NCI-H2107 treated with DMSO at 0.1 percent for 48 hours (cell line): ENCODE results near the gene PIK3AP1.

Experiments used
- DNase-seq: peaks from one replicate; lab custom pipeline; 2025; ENCODE audit not compliant: unreplicated experiment; lab: John Stamatoyannopoulos, UW

PIK3AP1 gene

DNA sequence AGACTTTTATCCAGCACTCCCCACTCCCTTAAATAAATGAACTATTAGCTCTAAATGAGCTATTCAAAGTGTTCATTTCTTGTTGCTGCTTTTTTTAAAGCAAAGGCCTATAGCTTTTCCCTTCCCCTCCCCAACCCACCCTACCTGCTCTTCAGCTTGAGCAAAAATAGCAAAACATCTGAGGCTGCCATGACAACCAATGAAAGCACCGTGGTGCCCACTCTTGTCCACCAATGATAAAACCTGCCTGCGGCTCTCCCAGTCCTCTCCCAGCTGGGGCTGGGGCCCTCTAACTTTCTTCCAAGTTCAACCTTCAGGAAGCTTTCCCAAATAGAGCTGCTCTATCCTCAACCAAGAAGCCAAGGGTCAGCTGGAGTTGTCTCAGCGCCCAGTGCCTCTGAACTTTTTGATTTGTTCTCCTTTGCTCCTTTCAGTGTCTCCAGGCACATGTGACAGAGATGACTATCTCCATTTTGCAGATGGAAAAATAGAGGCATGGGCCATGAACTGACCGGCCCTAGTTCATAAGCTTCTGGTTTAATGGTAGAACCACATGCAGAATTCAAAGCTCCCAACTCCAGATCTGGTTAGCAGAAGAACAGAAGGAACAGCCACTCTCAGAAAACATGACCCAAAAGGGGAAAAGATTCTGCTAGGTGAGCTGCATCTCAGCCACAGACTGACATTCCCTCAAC lies 47.7 kb downstream of the PIK3AP1 start:
- no peak for DNase-seq

DNA sequence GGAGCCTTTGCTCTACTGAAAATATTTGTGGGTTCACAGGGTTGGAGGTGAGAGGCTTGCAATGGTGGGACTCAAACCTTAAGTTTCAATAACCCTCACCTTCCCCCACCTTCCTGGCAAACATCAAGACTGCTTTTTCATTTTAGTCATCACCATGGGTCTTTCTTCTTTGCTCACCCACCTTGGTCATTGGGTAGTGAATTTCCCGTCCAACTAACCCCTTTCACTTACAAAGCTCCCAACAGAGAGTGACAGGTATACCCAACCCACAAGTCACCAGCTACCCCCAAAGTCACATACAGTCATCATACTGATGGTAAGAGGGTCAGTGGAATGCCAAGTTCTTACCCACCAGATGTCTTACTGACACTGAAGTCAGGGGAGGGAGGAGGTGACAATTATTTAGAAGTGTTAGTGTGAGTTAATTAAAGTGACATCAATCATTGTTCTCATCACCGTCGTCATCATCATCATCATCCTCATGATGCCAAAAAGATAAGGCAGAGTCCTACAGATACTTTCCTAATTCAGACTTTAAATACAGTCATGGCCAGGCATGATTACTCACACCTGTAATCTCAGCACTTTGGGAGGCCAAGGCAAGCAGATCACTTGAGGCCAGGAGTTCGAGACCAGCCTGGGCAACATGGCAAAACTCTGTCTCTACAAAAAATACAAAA lies 49.0 kb downstream of the PIK3AP1 start:
- DNase-seq: no peak

DNA sequence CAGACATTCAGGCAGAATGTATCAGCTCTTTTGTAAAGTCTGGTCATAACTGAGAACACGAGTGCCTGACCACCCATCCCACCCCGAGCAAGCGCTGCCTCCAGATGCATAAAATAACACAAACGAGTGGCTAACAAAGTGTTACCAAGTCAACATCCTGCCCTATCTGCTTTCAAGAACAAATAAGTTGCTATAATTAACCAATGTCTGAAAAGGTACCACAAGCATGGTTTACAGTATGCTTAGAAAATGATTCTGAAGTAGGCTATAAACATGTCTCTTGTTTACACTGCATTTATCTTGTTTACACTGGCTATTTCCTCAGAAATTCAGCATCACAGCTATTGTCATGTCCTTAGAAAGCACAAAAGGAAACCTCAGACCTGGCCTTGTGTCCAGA lies 49.5 kb downstream of the PIK3AP1 start:
- DNase-seq: peak; percentile 34

DNA sequence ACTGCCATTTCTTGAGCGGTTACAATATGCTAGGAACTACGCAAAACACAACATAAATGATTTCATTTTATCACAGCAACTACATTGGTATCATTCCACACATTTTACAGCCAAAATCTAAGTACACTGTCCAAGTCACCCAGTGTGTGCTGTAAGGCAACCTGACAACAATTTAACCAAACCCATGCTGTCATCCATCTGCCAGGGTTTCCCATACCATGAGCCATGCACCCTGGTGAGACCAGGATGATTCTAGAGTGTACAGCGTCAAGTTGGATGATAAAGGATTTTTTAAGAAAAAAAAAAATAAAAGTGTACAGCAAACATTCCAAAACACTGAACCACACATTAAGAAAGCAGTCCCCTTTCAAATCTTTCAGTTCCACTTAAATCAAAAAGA lies 52.9 kb downstream of the PIK3AP1 start:
- DNase-seq: no peak

DNA sequence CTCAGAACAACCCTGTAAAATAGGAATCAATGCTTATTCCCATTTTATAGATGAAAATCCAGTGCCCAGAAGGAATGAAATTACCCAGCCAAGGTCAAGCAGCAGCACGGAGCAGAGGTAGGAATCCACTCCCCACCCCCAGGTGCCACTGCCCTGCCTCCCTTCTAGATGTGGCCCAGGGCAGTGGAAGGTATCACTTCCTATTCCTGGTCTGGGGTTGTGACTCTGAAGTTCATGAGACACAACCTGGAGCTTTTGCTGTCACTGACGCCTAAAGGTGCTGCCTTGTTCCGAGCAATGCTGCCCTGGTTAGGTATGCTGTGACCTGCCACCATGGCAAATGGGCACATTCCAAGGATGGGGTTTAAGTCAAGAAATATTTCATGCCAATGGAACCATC lies 53.6 kb downstream of the PIK3AP1 start:
- DNase-seq: no peak

DNA sequence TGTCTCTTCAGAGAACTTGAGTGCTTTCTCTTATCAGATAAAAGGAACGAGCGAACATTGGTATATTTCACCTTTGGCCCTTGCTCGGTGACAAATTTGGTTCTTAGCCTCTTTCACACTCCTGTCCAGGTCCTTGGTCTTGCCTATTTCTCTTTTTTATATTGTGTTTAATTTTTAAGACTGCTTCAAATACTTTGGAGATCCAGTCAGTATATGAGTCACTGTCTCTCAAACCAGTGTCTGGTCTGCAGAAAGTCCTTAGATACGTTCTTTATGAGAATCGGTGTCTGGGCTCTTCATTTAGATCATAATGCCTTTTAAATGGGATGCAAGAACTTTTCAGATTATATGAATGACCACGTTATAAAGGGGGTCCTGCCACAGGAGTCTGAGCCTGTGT lies 55.0 kb downstream of the PIK3AP1 start:
- DNase-seq: no peak

DNA sequence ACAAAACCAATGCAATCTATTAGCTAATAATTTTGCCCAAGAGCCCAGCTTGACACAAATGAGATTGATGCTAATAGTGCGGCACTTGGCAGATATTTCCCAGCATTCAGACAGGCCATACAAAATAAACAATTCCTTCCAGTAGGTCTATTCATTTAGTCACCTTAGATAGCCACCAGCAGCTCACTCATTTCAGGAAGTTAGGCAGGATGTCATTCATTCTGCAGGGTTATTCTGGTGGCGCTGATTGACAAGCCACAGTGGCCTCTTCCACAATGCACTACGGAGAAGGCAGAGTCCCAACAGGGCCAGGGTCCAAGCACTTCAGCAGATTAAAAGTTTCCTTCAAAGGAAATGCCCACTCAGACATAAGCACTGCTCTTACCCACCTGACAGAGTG lies 55.8 kb downstream of the PIK3AP1 start:
- no peak for DNase-seq

DNA sequence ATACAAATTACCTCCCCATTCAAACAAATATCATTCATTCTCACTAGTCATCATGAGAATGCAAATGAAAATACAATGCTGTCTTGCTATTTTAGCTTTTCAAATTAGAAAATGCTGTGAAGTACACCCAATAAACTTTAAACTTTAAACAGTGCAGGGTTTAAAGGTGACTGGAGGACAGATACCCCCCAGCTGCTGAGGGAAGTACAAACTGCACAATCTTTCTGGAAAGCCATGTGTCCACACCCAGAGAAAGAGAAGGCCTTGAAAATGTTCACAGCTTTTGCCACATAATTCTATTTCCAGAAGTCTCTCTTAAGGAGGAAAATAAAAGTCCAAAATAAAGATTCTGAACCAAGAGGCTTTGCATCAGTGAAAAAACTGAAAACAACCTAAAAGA lies 56.5 kb downstream of the PIK3AP1 start:
- DNase-seq: no peak

DNA sequence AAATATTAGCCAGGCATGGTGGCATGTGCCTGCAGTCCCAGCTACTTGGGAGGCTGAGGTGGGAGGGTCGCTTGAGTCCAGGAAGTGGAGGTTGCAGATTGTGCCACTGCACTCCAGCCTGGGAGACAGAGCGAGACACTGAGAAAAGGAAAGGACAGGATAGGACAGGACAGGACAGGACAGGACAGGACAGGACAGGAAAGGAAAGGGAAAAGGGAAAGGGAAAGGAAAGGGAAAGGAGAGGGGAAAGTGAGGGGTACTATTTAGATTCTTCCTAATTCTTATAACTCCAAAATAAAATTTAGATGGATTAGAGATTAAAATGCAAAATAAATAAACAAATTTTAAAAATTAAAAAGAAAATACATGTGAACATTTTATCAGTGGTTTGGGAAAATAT lies 58.7 kb downstream of the PIK3AP1 start:
- no peak for DNase-seq

DNA sequence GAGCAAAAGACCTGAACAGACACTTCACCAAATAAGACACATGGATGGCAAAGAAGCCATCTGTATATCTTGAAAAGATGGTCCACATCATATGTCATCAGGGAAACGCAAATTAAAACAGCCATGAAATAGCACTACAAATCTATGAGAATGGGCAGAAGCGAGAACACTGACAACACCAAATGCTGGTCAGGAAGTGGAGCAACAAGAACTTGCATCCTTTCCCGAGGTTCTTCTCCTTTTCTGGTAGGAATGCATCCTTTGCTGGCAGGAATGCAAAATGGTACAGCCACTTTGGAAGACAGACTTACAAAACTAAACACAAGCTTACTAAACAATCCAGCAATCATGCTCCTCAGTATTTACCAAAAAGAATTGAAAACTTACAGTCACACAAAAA lies 60.0 kb downstream of the PIK3AP1 start:
- DNase-seq: no peak

DNA sequence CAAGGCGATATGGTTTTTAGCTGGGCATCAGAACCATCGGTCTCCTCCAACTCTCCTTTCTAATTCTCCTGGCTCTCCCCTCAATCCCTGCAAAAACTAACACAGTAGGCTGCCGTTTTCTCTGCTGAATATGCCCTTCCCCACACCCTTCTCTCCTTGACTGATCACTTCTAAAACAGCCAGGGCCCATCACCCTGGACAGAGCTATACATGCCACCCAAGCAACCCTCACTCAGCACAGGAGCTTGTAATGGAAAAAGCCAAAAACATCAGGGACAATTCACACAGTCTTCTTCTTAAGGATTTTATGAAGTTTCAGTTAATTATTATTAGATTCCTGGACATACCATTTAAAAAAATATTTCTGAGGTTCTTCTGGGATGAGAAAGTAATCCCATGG lies 61.5 kb downstream of the PIK3AP1 start:
- no peak for DNase-seq

DNA sequence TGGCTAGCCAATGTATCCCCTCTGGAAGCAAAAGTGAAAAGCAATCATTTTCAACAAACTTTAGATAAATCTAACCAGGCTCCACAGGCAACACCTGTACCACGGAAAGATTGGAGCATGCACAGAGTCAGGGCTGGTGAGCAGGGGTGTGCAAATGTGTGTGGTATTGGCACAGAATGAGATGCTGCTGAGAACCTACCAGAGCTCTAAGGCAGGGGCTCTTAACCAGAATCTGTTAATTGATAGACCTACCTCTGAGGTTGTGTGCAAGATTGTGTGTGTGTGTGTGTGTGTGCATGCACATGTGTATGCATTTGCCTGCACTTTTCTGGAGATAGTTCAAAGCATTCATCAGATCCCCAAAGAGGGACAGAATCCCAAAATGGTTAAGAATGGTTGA lies 62.9 kb downstream of the PIK3AP1 start:
- no peak for DNase-seq

DNA sequence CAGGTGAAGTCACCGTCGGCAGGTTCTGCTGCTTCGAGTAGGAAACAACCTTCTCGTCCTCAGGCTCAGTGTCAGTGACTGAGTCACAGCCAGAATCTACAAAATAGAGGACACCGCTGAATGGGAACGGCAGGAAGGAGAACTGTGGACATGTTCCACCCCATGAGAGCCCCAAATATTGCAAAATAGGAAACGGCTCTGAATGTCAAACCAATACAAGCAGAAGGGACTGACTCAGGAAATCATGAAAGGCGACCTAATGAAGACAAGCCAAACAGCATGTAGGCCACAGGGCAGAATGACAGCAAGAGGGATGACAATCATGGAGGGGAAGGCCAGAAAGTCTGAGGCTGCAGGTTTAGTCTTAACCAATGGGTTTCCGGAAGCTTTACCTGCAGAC lies 63.5 kb downstream of the PIK3AP1 start:
- no peak for DNase-seq

DNA sequence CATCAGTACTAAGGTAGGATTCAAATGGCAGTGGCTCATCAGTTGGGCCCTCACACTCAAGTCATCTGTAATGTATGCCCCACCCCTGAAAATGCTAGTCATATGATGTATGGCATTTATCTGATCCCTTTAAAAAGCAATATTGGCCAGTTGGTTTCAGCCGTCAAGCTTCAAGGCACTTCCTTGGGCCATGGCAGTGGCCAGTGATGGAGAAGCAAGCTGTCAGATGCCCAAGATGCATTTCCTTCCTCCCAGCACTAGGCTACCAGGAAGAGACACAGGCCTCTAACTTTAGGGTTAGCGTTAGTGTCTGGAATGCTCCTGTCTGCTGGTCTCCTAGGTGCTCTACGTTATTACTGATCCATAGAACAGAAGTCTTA lies 64.1 kb downstream of the PIK3AP1 start:
- DNase-seq: no peak

DNA sequence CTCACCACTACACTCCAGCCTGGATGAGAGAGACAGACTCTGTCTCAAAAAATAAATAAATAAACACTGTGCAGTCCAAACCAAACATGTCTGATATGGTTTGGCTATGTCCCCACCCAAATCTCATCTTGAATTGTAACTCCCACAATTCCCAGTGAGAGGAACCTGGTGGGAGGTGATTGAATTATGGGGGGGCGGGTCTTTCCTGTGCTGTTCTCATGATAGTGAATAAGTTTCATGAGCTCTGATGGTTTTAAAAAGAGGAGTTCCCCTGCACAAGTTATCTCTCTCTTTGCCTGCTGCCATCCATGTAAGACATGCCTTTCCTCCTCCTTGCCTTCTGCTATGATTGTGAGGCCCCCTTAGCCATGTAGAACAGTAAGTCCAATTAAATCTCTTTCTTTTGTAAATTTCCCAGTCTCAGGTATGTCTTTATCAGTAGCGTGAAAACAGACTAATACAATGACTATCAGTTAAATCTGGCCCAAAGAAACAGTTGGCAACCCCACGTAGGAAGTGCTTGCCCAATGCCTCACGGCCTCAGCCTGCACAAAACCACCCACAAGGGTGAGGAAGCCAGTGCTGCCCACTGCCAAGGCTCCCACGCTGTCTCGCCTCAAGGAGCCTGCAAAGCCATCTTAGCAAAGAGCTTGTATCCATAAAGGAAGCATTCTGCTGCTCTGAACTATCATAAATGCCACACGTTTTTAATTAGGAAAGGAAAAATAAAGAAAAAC lies 64.7 kb downstream of the PIK3AP1 start:
- DNase-seq: no peak

DNA sequence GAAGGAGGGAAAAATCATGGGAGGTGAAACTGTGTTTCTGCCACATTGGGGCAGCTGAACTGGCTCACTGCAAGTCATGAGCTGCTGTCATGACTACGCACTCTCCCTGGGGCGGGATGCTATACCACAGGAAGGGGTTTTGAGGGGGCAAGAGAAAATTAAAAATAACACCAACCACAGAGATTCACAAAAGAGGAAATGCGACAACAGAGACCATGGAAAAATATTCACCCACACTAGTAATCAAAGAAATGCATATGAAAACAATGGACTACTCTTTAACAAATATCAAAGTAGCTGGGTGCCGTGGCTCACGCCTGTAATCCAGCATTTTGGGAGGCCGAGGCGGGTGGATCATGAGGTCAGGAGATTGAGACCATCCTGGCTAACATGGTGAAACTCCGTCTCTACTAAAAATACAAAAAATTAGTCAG lies 68.3 kb downstream of the PIK3AP1 start:
- no peak for DNase-seq

DNA sequence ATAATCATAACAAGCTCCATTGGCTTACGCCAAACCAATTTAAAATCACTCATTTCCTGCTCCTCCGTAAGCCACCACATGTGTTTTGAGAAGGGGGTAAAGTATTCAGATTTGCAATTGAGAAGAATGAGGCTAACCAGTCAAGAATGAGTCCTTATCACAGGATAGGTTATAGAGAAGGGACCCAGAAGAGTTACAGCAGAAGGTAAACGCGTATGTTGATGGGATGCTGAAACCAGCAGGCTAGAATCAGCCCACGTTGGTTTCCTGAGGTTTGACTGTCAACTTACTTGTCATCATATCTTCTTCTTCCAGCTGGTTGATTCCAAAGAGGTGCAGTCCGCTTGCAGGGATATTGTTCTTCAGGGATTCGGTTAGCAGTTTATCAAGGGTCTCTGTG lies 69.4 kb downstream of the PIK3AP1 start:
- no peak for DNase-seq

DNA sequence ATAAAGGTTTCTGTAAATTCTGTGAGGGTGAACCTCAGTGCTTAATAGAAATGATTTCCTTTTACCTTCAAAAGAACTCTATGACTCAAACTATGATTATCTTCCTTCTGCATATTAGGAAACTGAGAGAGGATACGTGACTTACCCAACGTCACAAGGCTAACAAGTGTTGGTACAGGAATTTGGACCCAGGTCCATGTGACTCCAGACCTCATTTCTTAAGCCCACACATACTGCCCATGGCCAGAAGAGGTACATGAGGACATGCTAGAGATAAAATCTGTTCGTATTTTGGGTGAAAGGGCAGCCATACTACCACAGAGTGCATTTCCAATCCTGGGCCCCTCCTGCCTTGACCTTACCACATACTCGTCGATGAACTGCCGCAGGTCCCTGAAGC lies 72.0 kb downstream of the PIK3AP1 start:
- DNase-seq: no peak

DNA sequence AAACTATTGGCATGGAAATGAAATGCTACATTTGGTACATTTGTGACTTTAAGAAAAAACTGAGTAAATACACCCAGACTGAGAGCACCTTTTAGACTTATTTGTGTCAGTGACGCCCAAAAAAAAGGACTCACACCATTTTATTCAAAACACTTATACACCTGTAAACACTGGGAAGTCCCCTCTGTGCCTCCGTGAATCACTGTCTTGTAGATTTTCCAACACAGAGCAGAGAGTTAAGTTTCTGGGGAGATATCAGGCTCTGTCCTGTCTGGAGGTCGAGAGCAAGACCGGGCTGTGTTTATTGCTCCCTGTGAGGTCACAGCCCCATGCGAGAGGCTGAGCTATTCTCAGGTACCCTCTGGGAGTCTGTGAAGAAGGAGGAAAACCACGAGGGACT lies 72.8 kb downstream of the PIK3AP1 start:
- DNase-seq: no peak

DNA sequence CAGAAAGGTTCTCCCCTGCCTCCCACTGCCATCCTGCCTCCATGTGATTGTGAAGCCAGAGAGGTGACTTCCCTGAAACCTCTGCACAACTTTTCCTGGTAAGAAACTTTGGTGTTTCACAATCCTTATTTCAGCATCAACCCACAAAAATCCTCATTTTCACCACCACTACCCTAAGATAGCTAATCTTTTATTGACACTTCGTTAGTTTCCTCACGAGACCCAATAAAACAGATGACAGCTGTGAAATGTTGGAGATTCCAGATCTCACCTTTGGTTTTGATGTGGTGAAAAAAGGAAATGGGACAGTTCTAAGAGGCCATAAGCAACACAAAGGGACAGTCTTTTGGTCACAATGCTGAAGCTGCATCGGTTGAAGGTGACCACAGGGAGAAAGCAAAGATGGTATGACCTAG lies 73.6 kb downstream of the PIK3AP1 start:
- DNase-seq: no peak

DNA sequence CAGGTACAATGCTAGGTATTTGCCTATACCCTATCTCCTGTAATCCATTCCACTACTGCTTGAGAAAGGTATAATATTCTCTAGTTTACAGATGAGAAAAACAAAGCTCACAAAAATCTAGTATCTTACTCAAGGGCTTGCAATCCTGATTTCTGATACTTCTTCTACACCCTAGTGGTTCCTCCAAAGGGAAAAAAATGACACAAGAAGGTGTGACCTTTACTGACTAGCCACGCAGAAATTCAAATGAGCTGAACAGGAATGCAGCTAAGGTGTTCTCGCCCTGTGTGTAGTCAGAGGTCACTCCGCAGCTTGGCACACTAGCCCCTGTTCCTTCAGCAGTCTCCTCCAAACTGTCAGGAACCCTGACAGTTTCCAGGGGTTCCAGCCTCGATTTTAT lies 74.0 kb downstream of the PIK3AP1 start:
- DNase-seq: no peak

DNA sequence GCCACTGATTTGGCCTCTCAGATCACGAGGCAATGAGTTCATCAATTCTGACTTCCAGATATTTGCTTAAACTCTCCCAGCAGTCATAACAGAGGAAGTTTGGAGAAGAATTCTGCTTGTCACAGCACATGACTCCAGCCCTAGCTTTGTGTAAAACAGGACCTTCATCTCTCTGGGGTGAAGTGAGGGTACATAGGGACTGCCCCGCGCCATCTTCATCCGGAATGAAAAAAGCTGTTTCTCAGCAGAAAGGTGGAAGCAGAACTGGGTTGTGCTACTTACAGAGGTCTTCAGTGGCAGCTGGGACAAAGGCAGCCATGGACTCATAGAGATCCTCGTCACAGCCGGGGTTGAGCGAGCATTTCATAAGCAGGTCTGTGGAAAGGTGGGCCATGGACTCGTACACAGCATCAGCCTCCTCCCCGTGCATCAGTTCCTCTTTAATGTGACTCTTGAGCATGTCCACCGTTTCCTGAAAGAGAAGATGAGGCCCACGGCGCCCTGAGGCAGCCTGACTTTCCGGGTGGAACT lies 75.1 kb downstream of the PIK3AP1 start:
- DNase-seq: no peak
